Measurements from ENCODE around the gene UNC13C.
"Not testable (repeated sequence)": the region's sequence is repeated elsewhere in the genome, so short reads cannot be mapped to it uniquely, and the experiment has no call there.

The UNC13C gene

DNA sequence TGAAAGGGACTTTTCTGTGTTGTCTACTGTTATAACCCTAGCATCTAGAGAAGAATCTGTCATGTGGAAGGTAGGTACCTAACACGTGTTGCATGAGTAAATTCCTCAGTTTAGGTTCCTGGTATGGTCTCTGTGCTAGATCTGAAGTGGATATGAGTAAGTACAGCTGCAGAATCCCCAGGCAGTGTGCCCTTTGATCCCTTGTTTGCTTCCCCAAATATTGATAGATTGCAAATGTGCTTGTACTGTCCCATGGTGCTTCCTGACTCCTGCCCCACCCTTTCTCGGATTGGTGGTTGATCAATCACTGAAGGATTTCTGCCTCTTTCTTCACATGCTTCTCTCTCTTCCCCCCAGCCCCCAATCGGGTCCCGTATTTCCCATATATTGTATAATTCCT is 450.4 kb downstream of the UNC13C start:
- no peak for DNase-seq (ENCODE audit: extremely low read depth in 1 of 2, low read depth in 1 of 2)

DNA sequence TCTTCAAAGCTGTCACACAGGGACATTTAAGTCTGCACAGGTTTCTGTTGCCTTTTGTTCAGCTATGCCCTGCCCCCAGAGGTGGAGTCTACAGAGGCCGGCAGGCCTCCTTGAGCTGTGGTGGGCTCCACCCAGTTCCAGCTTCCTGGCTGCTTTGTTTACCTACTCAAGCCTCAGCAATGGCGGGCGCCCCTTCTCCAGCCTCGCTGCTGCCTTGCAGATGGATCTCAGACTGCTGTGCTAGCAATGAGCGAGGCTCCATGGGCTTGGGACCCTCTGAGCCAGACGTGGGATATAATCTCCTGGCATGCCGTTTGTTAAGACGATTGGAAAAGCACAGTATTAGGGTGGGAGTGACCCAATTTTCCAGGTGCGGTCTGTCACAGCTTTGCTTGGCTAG is 472.0 kb downstream of the UNC13C start:
- not testable (repeated sequence) for DNase-seq (ENCODE audit: extremely low read depth in 1 of 2, low read depth in 1 of 2)

DNA sequence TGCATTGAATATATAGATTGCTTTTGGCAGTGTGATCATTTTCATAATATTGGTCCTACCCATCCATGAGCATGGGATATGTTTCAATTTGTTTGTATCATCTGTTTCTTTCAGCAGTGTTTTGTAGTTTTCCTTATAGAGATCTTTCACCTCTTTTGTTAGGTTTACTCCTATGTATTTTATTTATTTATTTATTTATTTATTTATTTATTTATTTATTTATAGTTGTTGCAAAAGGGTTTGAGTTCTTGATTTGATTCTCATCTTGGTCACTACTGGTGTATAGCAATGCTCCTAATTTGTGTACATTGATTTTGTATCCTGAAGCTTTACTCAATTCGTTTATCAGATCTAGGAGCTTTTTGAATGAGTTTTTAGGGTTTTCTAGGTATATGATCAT is 478.2 kb downstream of the UNC13C start:
- no peak for DNase-seq (ENCODE audit: extremely low read depth in 1 of 2, low read depth in 1 of 2)

DNA sequence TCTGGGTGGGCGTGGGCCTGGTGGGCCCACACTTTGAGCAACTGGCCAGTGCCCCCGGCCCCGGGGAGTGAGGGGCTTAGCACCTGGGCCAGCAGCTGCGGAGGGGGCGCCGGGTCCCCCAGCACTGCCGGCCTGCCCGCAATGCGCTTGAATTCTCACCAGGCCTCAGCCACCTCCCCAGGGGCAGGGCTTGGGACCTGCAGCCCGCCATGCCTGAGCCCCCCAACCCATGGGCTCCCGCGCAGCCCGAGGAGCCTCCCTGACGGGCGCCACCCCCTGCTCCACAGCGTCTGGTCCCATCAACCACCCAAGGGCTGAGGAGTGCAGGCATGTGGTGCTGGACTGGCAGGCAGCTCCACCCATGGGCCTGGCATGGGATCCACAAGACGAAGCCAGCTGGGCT is 484.3 kb downstream of the UNC13C start:
- no peak for DNase-seq (ENCODE audit: extremely low read depth in 1 of 2, low read depth in 1 of 2)

DNA sequence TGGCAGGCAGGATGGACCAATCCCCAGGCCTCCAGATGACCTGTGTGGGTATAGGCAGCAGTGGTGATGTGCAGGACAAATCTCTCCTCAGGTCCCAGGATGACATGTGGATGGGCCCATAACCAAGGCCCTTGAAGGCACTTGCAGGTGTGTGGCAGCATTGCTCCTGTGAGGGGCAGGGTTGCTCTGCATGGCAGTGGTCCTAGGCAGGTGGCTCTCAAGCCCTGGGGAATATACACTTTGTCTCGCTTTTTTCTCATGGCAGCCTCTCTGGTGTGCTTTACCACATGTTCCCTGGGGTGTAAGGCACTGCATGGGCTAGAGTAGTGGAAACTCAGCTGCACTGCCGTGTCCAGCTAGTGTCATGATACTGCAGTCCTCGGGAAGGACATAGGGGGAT is 503.6 kb downstream of the UNC13C start:
- no peak for DNase-seq (ENCODE audit: extremely low read depth in 1 of 2, low read depth in 1 of 2)

DNA sequence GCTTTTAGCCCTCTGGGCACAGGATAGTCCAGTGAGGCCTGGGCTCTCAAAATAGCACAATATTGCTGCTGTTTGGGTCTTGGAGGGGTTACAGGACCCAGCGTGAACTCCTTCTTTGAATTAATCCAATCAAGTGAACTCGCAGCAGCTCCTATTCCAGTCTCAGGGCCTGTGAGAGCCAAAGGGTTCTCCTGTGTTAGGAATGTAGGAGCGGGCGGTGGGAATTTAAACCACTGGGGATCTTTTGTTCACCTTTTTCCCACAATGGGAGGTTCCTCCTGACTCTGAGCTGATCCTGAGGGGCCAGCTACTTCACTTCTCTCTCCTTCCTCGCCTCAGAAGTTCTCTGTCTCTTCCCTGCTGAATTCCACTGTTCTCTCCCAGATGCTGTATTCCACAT is 504.0 kb downstream of the UNC13C start:
- DNase-seq (ENCODE audit: extremely low read depth in 1 of 2, low read depth in 1 of 2): no peak

DNA sequence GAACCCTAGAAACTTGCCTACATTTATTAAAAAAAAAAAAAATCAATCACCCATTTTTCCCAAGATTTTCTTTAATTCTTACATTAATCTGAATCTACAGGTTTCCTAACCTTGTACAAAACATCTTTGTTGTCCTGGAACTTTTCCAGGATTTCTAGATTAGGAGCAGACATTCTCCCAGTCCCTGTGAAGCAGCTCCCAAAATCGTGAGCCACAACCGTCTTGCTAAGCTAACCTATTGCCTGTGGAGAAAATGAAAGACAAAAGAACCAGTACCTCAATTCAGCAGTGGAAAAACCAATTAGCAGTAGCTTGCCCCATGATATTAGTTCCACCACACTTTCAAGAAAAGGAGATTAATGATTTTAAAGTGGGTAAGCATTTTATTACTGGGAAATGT is 522.1 kb downstream of the UNC13C start:
- DNase-seq (ENCODE audit: extremely low read depth in 1 of 2, low read depth in 1 of 2): no peak

DNA sequence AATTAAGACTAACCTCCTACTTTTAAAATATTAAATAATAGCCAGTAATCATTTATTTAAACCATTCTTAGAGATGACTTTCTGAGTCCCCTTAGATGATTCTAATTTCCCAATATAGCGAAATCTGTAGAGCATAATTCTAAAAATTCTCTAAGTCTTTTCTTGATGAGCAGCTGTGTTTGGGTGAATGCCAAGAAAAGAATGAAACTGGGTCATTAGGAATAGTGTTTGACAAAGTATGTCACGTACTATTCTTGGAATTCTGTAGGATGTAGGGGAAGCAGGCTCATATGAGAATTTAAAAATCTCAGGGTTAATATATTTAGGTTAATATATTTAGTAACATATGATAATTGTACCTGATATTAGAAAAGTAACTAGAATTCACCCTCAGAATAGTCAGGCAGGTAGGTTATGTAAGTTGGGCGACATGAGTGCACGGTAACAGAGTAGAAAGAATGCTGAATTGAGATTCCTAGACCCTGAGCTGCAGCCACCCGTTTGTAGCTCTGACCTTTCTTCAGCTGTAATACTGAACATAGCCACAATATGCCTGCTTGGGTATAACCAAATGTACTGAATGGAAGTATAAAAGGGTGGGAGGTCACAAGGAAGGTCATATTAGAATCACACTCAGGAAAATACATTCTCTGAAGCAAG is 524.3 kb downstream of the UNC13C start:
- no peak for DNase-seq (ENCODE audit: extremely low read depth in 1 of 2, low read depth in 1 of 2)

DNA sequence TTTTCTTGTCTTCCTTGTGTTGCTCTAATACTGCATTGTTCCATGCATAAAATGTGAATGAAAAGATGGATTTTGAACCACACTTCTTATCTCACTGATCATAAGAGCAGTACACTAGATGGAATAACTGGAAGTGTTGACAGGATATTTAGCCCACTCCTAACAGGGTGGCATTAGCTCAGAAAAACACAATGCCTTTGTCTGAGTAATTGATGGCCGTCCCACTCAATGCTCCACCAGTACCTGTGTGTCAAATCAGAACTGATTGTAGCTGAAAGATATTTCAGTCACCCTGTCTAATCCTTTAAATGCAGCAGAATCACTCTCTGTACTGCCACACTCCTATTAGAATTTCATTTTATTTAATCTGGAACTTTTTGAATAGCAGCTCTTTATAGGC is 526.5 kb downstream of the UNC13C start:
- no peak for DNase-seq (ENCODE audit: extremely low read depth in 1 of 2, low read depth in 1 of 2)

DNA sequence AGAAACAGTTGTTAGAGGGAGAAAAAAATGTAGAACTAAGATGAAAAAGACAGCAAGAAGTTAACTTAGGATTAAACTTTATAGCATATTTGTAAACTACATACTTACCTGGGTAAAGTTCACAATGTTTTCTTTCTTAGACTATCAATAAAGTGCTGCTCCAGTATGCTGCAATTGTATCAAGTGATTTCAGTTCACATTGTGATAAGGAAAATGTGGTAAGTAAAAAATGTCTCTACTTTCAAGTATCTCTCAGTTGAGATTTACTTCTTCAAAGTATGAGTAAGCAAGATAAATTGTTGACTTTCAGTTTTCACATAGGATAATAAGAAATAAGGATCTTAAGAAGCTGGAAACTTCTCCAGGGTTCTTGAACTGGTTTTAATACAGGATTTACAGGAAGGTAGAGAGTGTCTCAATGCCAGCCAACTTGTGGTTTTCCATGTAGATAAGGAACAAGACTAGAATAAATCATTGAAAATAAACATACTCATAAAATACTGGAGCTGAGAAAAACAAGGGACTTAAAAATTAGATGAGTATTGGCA is 528.8 kb downstream of the UNC13C start:
- no peak for DNase-seq (ENCODE audit: extremely low read depth in 1 of 2, low read depth in 1 of 2)

DNA sequence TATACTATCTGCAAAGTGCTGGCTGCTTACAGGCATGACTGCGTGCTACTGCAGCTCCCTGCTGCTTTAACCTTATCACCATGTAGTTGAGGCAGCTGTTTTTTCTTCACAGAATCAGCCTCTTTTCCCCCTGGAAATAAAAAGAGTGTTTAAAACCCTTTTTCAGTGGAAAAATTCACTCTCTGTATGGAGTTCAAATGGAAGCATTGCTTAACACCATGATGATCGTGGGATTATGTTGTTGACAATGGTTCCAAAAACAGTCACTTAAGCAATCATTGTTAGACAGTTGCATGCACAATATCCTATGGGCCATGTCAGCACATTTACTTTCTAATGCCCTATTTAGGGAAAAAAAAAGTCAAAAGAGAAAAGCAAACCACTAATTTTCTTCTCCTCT is 536.4 kb downstream of the UNC13C start:
- DNase-seq (ENCODE audit: extremely low read depth in 1 of 2, low read depth in 1 of 2): no peak

DNA sequence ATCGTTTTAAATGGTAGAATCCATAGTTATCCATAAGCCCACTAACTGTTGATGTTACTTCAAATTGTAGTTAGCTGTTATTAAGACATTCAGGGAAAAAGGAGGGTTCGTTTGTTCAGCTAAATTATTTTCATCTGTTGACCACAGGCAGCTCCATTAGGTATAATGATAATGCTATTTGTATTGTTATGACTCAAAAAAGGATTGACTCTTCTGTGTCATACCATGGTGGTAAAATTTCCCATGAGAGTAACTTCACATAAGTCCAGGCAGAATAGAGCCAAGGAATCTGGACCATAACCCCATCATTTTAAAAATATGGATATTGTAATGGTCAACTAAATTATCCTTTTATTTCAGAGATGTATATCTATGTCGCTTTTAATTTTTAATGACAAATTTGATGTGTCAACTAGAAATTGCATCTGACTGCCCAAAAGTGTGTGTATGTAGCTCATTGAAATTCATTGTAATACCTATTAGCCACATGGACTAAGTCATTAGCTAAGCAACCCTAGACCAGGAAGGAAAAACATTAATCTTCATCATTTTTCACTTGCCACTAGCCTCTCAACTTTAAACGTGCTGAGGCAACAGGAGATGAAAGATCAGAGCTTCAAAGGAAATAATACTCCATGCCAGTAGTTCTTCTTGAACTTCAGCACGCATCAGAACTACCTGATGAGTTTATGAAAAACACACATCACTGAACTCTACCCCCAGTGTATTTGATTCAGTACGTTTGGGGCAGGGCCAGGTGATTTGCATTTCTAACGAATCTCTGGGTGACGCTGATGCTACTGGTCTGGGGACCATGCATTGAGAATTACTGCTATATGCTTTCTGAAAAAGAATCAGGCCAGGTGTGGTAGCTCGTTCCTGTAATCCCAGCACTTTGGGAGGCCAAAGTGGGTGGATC is 537.7 kb downstream of the UNC13C start:
- DNase-seq (ENCODE audit: extremely low read depth in 1 of 2, low read depth in 1 of 2): no peak

DNA sequence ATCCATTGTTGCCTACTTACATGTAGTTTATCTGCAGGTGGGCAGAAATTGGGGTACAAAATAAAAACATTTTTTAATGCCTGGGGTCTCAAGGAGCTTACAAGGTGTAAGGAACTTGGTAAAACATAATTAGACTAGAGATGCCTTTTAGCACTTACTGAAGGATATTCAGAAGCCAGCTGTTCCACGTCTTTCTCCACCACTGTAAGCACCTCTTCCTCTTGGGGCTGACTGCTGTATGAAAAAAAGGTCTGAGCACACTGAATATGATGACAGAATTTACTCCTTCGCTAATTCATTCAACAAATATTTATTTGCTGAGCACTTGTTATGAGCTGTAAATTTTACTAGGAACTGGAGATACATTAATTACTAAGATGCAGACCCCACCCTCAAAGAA is 539.1 kb downstream of the UNC13C start:
- DNase-seq (ENCODE audit: extremely low read depth in 1 of 2, low read depth in 1 of 2): no peak

DNA sequence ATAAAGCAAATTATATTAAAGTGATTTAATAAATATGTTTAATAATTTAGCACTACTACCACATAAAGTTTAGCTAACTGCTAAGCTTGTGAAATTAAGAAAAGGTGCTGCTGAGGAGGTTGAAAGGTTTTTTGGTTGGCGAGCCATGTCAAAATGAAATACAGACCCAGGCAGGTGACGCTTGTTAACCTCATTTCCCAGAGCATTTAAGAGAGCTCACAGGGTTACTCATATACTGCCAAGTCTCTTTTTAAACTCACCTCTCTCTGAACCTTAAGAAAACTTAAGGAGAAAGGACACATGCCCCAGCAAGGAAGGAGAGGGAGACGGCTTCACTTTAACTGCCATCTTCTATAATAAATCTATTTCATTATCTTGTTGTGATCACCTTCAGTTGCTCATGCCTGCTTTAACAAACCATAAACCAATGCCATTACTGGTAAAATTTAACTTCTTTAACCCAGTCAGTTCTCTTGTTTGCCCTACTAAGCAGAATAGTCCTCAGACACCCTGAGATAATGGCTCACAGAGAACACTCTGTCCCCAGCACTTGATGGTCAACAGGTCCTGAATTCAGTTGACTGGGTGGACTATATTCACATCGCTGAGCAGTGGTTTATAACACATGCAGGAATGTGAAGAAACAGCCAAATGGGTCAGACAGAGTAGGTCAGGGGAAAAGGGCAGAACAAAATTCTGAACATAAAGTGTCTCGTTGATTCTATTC is 540.1 kb downstream of the UNC13C start:
- DNase-seq (ENCODE audit: extremely low read depth in 1 of 2, low read depth in 1 of 2): no peak

DNA sequence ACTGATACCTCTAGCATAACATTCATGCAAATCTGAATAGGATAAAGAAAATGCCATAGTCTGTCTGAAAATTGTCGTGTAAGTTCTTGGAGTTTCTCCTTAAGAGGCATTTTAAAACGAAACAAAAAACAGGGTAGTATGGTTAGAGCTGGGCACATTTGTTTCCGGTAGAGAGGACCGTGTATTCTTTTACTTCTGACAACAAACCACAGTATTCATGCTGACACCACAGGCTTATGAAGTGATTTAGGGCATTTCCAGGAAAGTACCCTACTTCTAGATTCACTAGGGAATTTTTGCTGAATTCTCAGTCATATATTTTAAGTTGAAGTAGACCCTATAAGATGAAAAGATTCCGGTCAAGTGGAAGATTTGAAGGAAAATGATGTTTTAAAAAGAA is 541.3 kb downstream of the UNC13C start:
- no peak for DNase-seq (ENCODE audit: extremely low read depth in 1 of 2, low read depth in 1 of 2)

DNA sequence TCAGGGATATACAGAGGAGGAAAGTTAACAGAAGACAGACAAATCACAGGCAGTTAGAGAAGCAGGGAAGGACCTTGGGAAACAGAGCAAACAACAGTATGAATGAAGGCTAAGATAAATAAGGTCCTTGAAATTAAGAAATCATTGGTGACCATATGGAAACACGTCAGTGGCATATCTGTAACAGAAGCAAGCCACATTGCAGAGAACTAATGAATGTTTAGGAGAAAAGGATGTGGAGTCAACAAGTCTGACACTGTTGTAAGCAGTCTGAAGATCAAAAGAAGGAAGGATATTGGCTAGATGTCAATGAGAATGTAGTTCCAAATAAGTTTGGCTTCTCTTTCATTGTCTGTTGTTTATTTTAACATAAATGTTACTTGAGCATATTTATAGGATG is 542.4 kb downstream of the UNC13C start:
- no peak for DNase-seq (ENCODE audit: extremely low read depth in 1 of 2, low read depth in 1 of 2)

DNA sequence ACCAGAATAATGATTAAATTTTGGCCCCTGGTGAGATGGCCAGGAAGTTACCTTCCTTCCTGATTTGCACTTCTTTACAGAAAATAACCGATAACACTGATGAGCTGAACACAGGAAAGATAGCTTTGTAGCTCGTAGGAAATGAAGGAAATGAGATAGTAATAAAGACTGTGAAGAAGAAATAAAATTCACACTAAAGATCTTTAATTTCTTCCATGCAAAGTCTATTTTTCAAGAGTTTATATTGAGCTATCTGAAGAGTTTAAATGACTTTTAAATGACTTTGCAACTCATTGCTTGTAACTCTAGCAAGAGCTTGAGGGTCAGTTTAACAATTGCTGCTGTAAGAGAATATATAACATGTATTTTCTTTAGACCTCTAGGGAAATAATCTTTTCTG is 543.0 kb downstream of the UNC13C start:
- no peak for DNase-seq (ENCODE audit: extremely low read depth in 1 of 2, low read depth in 1 of 2)

DNA sequence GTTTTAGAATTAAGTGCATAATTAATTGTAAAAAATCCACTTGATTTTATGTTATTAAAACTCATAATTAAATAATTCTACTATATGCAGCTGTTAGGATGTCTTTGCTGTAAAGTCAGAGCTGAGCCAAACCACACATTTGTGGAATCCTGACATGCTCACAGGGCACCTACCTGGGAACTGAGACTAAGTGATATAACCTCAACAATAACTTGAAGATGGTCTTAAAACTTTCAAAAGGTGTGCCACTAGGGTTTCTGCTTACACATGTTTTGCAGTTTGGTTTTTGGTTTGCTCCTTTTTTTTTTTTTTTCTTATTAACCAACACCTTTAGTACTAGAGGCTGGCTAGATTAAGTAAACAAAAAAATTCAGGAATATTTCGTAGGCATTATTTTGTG is 549.8 kb downstream of the UNC13C start:
- DNase-seq (ENCODE audit: extremely low read depth in 1 of 2, low read depth in 1 of 2): no peak

DNA sequence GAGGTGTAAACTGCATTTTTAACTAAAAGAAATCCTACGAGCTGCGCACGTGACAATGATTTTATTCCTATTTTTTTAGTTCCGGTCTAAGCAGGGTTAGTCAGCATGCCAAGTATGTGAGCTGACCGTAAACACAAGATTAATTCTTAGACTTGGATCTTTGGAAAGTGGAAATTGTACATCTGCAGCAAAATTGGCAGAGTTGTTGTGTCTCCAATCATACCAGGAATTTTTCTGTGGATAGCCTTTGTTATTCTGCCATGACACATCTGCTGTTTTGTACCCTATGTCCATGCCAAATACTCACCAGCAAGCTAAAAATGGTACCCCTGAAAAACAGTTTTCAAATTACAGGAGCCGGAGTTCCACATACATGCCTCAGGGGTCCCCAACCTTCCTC is 562.5 kb downstream of the UNC13C start:
- no peak for DNase-seq (ENCODE audit: extremely low read depth in 1 of 2, low read depth in 1 of 2)

DNA sequence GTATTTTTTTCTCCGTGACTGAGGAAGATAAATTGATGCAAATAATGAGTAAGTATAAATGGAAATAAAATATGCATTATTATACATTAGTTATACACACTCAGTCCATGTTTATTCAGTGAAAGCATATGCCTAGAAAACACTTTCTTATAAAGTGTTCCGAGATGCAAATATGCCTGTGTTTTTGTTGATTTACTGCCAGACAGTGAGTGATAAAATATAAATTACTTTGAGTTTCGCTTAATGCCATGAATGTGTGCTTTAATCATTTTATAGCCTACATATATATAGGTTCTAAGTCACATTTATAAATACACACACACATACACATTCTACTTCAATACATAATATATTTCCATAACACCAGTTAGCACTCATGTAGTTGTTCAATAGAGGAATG is 569.2 kb downstream of the UNC13C start:
- no peak for DNase-seq (ENCODE audit: extremely low read depth in 1 of 2, low read depth in 1 of 2)

DNA sequence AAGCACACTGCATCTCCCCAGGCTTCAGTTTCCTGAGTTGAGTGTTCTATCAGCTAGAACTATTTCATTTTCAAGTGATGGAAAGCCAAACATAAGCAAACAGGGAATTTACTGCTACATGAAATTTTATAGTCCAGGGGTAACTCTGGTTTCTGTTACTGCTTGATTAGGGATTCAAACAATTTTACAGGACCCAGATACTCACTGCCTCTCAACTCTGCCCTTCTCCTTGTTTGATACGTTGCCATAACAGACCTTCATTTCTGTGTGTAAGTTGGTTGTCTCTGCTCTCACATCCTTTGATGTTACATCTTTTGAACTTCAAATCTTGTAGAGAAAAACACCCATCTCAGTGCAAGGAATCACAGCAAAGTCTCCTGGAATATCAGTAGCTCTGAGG is 572.7 kb downstream of the UNC13C start:
- no peak for DNase-seq (ENCODE audit: extremely low read depth in 1 of 2, low read depth in 1 of 2)

DNA sequence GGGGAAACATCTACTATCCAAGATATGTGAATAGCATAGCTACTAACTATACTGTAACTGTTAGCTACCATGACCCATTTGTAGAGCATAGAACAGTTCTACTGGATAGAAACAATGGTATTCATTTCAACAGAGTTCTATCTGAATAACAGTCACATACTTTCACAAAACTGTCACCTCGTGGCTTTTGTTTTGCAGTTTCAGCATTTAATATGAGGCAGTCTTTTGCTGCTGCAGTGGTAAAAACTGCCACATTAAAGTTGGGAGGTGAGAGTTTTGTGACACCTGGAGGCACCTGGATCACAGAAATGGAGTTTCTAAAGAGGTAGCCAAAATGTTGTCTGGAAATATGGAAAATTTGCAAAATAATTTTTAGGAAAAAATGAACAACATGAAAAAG is 578.0 kb downstream of the UNC13C start:
- no peak for DNase-seq (ENCODE audit: extremely low read depth in 1 of 2, low read depth in 1 of 2)
